Heart left ventricle (tissue), 13 donors: ENCODE measurements around the gene PANK4.

Experiments
- CTCF ChIP-seq, 12 donors: fragments of 200-600 bp; sonication (generic) in 4 of 12; IDR thresholded peaks; one replicate each; pipeline versions ENCODE4 v1.5.0 to v1.8.0; 2018 to 2022; ENCODE audit warnings: antibody characterized with exemption in 12 of 12, mild to moderate bottlenecking in 5 of 12
- POLR2A ChIP-seq, 2 donors: fragments of 450-650 bp; IDR thresholded peaks; one replicate each; pipeline ENCODE4 v1.6.1; 2017; ENCODE audit warnings: antibody characterized with exemption in 2 of 2, mild to moderate bottlenecking in 2 of 2, moderate library complexity in 2 of 2
- donor health status: ischemic (EF 13 %, LVEDD 7.1; RV severe dilation, severe dysfunction).
- donor health status: DM: no; HTN: yes; CAD: no.
- donor health status: DM: no; HTN: no; CAD: no.
- donor health status: ischemic (EF 25% LVEDD 6.9; RV normal size, moderate dysfunction).
- donor health status: ischemic (EF 25% LVEDD 5.7; RV mildly dilated, moderate dysfunction).
- donor health status: ischemic (EF 35%, LVEDD 5.7; RV mildly dilated, moderate dysfunction).
- donor health status: nonischemic (EF 11% LVEDD 7.7; RV severe dilation, severe dysfunction).
- donor health status: DM: yes; HTN: yes; CAD: no.
- donor health status: PGD.
- donor health status: ischemic (EF 29% LVEDD 5.4; RV normal size, mild dysfunction).
- donor health status: nonischemic (EF 23%, LVEDD 6.1; RV moderate dilation, normal function).

DNA sequence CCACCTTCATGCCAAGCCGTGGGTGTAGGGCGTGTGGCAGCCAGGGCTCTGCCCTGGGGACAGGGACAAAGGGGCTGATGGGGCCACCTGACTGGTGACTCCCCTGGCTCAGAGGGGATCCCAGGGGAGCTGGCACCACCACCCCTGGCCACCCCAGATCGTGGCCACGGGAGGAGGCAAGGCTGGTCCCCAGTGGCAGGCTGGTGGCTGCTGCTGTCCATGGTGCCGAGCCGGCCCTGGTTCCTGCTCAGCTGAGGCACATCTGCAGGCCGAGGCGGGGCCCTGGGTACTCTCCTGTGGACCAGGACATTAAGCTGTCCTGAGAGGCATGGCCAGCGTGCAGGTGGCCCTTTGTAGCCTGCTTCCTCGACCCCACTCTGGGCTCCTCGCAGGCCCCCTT is 43.8 kb downstream of the PANK4 start:
- TF ChIP-seq CTCF (IDR thresholded peaks at IDR 0.05) (no peak), POLR2A (IDR thresholded peaks at IDR 0.05) (no peak)
